Erythroblast (primary cell): Measurements from ENCODE around the gene CAMK1D.

Experiments
- GATA1 ChIP-seq: IDR thresholded peaks from 2 replicates; pipeline ENCODE4 v1.6.1; 2011; ENCODE audit warnings: low read depth, mild to moderate bottlenecking, control low read depth, low read length, moderate library complexity
- POLR2A ChIP-seq: IDR thresholded peaks from 2 replicates; pipeline ENCODE4 v1.6.1; 2011; ENCODE audit warnings: mild to moderate bottlenecking, low read length

DNA sequence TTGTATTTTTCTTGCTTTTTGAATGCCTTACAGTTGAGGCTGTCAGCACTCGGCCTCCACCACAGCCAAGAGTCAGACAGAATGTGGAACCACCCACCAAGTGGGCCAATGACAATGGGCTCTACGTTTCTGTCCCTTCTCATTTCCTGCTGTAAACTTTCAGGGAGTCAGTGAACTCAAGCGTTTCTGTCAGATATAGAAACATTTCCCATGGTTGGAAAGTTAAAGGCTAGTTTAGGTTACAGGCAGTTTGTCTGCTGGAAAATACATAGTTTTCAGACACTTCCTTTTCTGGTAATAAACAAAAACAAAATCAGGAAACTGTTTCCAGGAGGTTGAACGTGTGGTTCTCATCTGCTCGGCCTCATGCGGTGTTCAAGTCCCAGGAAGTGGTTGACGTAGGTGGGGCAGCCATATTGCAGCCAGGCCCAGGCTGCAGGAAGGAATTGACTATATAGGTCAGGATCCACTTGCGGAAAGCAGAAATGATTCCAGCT, 245.1 kb downstream of the CAMK1D start:
- TF ChIP-seq POLR2A (no peak), GATA1 (no peak)
